Stimulated activated CD4-positive, alpha-beta T cell treated with anti-CD3 and anti-CD28 coated beads, Interleukin-15, amount 100 ng/mL, for 48 hours (primary cell): ENCODE results near the gene CNGB1.
A peak's percentile ranks its signal among the peaks of the same experiment; 100 is the strongest.
"Not testable (repeated sequence)": the region's sequence is repeated elsewhere in the genome, so short reads cannot be mapped to it uniquely, and the experiment has no call there.

Experiments
- DNase-seq, 2 donors: peaks; one replicate each; pipeline ENCODE4 v3.0.0-alpha.2; 2020; ENCODE audit warnings: low read depth in 2 of 2

CNGB1 gene

DNA sequence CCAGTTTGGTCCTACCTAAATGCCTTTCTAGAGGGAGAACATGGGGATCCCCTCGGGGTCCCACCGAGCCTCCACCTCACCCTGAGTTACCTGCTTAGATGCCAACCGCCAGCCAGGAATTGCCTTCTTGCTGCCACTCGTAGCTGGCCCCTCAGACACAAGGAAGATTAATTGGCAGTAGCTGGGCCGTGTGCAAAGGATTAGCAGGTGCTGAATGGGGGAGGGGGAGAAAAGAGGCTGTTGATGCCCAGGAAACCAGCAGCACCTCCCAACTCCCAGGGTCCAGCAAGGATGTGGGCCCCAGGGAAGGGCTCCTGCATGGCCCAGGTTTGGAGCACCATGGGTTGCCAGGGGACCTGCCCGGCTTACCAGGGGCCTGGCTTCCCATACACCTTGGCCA lies at the start of gene CNGB1:
Gene CNGB1 (minus strand): TSS at position 159 of the 400 bp plus-strand sequence. CDS start 3,842 bp downstream, outside the sequence.
- no peak for DNase-seq

DNA sequence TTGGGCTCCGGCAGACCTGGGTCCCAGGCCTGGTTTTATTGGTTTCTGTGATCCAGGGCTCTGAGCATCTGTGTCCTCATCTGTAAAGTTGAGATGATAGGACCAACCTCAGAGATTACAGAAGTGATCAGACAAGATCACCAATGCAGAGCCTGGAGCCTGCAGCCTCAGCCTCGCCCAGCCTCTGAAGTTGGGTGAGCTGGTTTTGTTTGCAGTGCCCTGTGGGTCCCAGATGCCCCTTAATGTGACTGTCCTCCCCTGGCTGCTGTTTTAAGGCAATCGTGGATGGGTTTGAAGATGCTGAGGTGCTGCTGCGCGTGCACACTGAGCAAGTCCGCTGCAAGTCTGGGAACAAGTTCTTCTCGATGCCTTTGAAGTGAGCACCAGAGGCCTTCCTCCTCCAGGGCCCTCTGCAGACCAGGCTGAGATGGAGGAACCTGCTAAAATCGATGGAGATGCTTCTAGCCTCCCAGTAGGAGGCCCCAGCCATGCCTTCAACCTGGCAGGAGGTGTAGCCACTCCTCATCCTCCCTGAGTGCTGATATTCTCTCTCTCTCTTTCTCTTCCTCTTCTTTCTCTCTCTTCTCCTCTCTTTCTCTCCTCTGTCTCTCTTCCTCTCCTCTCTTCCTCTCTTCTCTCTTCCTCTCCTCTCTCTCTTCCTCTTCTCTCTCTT lies 49.1 kb upstream of the CNGB1 start:
- no peak for DNase-seq

DNA sequence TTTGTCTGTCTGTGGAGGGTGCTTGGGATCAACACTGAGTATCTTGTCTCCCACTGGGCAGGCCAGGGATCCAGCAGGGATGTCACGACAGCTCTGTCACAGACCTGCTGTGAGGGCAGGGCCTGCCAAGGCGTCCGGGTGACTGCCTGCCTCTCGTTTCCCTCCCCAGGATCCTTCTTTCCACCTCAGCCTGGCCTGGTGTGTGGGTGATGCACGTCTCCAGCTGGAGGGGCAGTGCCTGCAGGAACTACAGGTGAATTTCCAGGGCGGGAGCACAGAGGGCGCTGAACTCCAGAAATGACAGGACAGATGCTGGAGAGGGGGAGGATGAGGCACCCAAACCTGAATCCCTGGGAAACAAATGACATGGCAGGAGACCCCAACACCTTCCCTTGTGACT lies 47.9 kb upstream of the CNGB1 start:
- no peak for DNase-seq

DNA sequence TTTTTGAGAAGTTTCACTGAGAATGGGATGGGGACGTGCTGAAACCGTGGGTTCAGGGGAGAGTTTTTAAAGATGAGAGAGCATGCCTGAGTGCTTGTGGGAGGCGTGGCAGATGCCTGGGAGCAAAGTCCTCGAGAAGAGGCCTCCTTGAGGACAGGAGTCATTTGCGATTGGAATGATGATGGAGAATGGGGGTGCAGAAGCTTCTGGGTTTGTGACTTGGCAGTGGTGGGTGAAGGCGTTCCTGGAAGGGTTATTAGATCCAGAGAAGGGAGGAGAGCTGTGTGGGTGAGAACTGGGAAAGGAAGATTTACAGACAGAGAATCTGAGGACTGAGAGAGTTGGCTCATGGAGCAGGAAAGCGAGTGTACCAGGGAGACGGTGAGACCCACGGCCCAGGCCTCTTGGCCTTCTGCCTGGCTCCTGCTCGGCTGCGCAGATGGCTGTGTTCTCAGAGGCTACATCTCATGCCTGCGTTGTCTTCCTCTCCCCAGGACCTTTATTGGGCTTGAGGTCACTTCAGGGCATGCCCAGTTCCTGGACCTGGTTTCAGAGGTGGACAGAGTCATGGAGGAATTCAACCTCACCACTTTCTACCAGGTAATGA lies 46.0 kb upstream of the CNGB1 start:
- no peak for DNase-seq

DNA sequence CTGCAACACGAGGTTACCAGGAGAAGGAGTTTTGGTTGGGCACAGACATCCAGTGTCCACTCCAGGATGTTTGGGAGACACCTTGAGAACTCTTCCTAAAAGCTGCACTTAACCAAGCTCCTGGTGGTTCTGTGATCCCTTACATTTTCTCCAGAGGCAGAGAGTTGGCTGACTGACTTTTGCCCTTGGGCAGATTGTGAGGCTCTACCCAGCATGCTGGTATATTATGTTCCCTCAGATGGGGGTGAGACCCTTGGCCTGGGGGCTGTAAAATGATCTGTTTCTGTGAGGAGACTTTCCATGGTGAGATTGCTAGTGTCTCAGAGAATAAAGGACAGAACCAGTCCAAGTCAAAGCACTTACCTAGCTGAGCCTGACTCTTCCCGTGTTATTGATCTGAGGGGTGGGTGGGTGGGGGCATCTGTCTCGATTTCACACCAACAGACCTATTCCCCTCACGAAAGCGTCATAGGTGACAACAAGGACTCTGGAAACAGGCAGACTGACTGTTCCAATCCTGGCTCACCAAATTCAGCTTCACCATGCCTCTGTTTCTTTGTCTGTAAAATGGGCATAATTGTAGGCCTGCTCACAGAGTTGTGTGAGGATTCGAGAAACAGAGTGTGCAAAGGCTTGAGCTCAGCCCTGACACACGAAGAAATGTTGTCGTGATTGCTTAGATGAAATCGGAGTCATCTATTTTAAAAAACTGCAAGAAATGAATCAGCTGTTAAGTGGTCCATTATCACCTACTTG lies 42.5 kb upstream of the CNGB1 start:
- DNase-seq, result no peak

DNA sequence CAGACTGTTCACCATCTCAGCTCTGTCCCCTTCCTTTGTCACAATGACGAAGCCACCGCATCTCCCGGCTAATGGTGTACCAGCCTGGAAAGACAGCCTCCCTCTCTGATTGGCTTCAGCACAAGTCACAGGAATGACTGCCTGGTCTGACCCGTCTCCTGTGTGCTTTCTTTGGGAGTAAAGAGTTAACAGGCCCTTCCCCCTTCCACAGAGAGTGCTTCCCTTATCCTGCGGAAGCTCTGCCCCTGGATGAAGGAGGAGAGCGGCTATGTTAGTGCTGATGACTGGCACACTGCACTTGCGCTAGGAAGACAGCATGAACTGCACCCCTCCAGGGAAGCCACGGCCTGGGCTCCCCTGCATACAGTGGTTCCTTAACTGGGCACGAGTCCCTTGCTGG lies 41.6 kb upstream of the CNGB1 start:
- DNase-seq, result no peak

DNA sequence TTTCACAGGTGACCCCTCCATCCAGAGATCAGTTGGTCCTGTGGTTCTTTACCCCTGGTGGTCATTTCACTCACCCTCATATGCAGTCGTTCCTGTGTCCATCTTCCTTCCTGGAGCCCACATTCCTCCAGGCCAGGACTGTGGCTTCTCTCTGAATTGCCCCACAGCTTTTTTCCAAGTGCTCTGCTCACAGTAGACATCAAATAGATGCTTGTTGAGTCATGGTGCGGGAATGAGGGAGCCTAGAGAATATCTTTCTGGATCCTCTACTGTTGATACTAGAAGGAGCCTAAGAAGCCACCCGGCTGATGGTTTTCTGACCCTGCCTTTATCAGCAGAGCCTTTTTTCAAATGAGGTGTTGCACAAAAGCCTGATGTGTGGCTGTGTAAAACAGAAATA lies 40.7 kb upstream of the CNGB1 start:
- DNase-seq, result no peak

DNA sequence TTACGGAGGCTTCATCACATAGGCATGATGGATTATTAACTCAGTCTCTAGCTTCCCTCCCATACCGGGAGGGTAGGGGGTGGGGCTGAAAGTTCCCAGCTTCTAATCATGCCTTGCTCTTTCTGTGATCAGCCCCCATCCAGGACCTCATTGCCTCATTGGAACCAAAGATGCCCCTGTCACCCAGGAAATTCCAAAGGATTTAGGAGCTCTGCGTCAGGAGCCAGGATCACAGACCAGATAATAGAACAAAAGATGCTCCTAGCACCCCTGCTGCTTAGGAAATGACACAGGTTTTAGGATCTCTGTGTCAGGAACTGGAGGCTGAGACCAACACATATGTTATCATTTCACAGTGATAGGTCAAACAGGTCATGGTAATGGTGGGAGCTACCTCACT lies 40.0 kb upstream of the CNGB1 start:
- no peak for DNase-seq

DNA sequence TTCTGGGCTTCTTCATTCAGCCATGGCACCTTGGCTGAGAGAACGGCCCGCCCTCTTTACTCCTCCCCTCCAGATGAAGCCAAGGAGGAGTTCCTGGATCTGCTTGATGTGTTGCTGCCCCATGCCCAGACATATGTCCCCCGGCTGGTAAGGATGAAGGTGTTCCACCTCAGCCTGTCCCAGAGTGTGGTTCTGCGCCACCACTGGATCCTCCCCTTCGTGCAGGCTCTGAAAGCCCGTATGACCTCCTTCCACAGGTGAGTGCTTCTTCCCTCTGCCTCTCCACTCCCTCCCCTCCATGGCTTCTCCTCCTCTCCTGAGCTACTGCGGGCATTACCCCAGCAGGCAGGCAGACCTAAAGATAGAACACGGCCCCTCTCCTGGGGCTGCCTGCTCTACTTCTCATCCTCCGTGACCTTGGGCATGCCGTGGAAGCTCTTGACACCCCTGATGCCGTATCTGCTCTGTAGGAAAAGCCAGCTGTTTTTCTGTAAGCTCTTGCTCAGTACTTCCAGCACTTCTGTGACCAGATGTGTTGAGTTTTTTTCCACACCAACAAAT lies 39.0 kb upstream of the CNGB1 start:
- no peak for DNase-seq

DNA sequence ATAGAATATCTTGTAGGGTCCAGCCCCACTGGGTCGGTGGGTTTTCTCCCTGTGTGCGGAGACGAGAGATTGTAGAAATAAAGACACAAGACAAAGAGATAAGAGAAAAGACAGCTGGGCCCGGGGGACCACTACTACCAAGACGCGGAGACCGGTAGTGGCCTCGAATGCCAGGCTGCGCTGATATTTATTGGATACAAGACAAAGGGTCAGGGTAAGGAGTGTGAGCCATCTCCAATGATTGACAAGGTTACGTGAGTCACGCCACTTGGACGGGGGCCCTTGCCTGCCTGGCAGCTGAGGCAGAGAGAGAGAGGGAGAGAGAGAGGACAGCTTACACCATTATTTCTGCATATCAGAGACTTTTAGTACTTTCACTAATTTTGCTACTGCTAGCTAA lies 33.8 kb upstream of the CNGB1 start:
- not testable (repeated sequence) for DNase-seq

DNA sequence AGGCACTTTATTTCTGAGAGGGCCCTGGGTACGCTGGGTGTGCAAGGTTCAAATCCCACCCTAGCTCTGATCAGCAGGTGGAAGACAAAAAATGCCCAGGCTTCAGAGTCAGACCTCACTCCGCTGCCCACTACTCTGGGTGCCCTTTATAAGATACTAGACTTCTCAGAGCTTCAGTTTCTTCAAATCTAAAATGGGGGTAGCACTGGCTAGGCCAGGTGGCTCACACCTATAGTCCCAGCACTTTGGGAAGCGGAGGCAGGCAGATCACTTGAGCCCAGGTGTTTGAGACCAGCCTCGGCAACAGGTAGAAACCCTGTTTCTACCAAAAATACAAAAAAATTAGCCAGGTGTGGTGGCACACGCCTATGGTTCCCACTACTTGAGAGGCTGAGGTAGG lies 32.0 kb upstream of the CNGB1 start:
- no peak for DNase-seq

DNA sequence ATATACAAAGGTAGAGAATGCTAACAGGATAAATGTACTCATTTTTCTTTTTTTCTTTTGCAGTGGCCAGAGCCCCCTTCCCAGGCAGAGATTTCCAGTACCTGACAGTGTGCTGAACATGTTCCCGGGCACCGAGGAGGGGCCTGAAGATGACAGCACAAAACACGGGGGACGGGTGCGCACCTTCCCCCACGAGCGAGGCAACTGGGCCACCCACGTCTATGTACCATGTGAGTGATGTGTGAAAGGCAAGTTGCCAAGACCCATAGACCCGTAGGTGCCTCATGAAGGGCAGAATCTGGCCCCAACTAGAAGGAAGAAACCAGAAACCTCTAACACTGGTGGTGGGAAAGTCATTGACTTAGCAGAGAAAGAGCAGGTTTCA lies 31.5 kb upstream of the CNGB1 start:
- no peak for DNase-seq

DNA sequence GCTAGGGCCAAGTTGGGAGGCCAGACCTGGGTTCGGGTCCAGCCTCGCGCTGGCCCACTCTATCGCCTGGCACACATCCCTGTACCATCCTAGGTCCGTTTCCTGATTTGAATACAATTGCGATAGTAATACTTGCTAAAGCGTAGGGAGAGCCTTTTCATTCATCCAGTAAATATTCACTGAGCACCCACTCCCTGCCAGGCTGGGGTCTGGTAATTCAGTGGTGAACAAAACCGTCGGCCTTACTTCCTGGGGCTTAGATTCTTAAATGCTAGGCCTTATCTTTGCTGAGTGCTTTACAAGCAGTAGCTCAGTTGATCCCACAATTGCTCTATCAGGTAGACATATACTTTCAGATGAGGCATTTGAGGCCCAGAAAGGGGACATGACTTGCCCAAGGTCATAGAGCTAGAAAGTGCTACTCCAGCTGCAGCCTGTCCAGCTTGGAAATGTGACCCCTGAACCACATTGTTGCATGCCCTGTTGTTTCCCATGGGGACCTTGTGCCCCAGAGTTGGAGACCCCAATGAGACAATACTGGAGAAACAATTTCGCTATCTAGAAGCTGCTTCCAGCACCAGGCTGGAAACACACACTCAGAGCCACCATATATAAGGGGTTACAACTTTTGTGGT lies 31.0 kb upstream of the CNGB1 start:
- no peak for DNase-seq

DNA sequence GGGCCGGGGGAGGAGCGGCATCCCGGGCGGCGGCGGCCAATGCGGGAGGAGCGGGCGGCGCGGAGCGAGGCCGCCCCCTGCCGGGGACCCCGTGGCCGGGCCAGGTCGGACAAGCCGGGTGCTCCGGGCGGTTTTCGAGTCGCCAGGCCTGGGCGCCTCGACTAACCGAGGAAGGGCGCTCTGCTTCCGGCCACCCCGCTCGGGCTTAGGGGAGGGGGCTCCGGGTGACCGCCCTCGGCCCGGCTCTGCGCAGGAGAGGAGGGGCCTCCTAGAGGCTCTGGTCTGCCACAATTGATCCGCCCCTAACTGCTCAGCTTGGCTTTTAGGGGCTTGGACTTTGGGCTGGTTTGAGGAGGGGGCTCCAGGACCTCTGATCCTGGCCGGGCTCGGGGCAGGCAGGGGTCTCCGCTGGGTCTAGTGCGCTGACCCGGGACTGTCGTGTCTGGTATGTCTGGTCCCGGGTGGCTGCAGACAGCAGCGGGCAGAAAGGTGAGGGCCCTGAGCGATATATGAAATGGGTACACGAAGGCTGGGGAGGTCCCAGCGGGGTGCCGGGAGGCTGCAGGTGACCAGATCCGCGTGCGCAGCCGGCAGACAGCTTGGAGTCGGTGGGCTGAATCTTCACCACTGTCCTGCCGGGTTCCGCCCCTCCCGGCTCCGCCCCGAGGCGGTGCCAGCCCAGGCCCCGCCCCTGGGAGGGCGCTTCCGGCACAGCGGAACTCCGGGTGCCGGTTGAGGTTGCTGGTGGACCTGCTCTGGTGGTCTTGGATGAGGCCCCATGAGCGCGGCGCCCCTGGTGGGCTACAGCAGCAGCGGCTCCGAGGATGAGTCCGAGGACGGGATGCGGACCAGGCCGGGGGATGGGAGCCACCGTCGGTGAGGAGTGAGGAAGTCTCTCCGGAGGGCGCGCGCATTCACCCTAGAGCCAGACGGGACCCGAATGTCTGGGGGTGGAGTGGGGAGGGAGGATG lies 30.1 kb upstream of the CNGB1 start, which contains the start of gene USB1:
Gene USB1 (plus strand): TSS at position 702 of the 971 bp plus-strand sequence. CDS start 77 bp downstream, at position 779.
- peak; percentile 65 to 78 for DNase-seq

DNA sequence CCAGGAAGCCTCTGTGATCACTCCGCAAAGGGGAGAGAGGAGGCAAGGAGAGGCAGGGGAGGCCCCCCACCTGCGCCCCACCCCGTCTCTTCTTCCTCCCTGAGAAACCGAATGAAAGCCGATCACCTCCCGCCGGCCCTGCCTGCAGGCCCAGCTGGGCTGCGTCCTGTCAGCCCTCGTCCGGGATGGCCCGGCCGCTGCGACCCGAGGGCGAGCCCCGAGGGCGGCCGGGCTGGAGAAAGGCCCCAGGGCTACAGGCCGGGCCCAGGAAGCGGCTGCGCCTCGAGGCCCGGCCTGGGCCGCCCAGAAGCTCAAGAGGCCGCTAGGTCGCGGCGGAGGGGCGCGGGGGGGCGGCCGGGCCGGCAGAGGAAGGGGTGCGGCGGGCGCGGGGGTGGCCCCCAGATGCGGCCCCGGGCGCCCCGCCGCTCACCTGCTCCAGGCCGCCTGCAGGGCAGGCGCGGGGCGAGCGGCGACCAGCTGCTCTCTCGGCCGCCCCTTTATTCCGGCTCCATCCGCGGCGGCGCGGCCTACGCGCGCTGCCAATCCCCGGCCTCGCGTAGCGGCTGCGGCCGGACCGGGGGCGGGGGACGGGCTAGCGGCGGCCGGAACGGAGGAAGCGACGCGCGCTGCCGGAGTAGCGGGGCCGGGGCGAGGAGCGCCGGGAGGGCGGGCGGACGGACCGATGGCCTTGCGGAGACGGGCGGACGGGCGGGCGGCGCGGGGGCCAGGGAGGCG lies 29.2 kb upstream of the CNGB1 start, which contains the start of gene ZNF319:
Gene ZNF319 (minus strand): TSS at position 702 of the 735 bp plus-strand sequence. CDS start 2,407 bp downstream, outside the sequence.
- peak in 1 of 2 donors; percentile 4 for DNase-seq

DNA sequence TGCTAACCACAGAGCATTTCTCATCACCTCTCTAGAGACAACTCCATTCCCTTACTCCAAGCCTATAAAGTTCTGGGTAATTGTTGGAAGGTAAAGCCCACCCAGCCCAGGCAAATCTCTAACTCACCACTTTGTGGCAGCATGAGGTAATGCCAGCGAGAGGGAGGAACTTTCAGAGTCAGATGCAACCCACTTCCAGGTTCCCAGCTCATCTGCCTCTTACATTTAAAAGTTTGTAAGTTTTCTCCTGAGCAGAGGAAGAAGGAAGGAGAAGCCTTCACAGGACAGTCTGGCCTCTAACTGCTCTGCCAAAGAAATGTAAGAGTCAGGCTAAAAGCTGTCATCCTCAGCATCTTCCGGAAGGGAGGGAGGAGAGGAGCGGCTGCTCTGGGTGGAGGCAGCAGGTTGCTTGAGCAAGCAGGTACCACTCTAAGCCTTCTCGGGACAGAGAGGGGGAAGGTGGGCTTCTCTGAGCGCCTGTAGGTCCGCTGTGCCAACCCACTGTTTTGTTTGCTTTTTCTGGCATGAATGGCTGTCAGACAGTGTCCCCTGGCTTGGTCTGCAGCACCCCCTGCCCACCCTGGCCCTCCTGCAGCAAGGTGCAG lies 28.5 kb upstream of the CNGB1 start:
- DNase-seq, result no peak

DNA sequence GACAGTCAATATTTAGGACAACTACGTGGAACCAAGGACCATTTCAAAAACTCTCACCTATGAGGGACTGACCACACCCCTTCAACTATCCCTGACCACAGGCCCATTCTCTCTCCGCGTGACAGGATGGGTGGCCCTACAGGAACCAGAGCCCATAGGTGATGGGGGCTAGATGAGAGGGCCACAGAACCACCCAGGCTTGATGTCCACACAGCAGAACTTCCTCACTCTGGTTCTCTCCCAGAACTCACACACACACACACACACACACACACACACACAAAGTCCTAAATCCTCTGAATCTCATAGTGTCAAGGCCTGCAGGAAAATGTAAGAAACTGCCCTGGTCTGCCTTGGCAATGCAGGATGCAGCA lies 28.1 kb upstream of the CNGB1 start:
- DNase-seq, result no peak

DNA sequence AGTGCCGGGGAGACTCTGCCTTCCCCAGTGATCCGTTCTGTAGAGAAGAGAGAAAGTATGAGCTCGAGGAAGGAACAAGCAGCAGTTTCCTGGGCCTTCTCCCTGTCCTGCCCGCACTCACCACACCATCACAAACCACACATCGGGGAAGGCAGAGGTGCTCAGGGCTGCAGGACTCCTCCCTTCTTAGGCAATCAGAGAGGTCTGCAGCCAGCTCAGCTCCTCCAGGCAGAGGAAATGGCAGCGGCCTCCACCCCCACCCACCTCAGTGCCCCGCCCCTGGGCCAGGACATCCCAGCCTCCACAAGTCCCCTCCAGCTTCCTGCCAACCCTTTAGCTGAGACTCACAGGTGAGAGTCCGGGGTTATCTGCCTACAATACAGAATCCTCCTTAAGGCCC lies 27.6 kb upstream of the CNGB1 start:
- DNase-seq, result peak; percentile 18 to 39

DNA sequence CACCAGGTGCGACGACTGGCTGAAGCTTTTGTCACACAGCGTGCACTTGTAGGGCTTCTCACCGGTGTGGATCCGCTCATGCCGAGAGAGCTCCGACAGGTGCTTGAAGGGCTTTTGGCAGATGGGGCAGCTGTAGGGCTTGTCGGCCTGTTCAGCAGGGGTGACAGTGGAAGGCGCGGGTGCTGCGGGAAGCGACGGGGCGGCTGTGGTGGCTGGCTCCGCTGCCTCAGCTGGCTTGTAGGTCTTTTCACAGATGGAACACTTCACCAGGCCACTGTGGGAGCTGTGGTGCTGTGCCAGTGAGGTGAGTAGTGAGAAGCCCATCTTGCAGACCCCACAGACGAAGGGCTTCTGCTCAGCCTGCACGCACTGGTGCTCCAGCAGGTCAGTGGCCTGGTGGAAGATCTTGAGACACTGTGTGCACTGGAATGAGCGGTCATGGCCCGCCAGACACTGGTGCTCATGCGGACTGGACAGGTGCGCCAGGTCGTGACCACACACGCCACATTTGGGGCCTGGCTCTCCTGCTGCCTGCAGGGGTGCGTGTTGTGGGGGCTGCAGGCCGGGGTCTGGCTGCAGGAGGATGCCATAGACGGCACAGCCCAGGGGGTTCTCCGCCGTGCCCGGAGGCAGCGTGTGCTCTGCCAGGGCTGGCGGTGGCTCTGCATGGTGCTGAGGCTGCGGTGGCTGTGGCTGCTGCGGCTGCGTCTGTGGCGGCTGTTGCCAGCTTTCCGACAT lies 26.8 kb upstream of the CNGB1 start:
- DNase-seq, result no peak
